ENCODE data around the gene ZNF155. TPM values are rescaled to one million over a fixed set of nuclear protein-coding genes. Genes with fewer than 3 reads are reported as not detected.
A peak's percentile ranks its signal among the peaks of the same experiment; 100 is the strongest.

ZNF155 gene
- total RNA-seq, 1 donor from 2014 or later, result 5.8 TPM

DNA sequence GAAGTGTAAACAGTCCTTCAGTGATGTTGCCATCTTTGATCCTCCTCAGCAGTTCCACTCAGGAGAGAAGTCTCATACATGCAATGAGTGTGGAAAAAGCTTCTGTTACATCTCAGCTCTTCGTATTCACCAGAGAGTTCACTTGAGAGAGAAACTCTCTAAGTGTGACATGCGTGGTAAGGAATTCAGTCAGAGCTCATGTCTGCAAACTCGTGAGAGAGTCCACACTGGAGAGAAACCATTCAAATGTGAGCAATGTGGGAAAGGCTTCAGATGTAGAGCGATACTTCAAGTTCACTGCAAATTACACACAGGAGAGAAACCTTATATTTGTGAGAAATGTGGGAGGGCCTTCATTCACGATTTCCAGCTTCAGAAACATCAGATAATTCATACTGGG, 26.5 kb downstream of the ZNF155 start:
- H3K27me3 ChIP-seq (ENCODE audit: control insufficient read depth, insufficient read depth, low read length), result no peaks in the 10 kb centered on the region
- TF ChIP-seq, protein P1, sequence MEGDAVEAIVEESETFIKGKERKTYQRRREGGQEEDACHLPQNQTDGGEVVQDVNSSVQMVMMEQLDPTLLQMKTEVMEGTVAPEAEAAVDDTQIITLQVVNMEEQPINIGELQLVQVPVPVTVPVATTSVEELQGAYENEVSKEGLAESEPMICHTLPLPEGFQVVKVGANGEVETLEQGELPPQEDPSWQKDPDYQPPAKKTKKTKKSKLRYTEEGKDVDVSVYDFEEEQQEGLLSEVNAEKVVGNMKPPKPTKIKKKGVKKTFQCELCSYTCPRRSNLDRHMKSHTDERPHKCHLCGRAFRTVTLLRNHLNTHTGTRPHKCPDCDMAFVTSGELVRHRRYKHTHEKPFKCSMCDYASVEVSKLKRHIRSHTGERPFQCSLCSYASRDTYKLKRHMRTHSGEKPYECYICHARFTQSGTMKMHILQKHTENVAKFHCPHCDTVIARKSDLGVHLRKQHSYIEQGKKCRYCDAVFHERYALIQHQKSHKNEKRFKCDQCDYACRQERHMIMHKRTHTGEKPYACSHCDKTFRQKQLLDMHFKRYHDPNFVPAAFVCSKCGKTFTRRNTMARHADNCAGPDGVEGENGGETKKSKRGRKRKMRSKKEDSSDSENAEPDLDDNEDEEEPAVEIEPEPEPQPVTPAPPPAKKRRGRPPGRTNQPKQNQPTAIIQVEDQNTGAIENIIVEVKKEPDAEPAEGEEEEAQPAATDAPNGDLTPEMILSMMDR (IDR thresholded peaks at IDR 0.05; ENCODE audit: insufficient read depth, low read length, poor library complexity, severe bottlenecking), result no peak
- DNase-seq (ENCODE audit: low read depth), result no peak
- no peak overlapping the region for H3K4me3 ChIP-seq (ENCODE audit: low read depth, low read length)
- H3K36me3 ChIP-seq (ENCODE audit: control insufficient read depth, insufficient read depth, low read length), result peaks cover 8% of the 10 kb centered on the region

DNA sequence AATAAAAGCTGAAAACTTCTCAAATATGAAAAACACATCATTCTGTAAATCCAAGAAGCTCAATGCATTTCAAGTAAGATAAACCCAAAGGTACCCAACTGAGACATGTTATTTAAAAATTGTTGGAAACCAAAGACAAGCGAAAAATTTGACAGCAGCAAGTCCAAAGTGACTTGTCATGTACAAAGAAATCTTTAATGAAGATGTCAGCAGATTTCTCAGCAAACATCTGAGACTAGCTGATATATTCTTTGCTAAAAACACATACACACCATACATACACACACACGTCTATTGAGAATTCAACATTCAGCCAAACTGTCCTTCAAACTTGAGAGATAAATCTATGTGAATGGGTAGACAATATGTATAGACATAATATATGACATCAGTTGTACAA, 35.5 kb downstream of the ZNF155 start:
- TF ChIP-seq, protein P1 (IDR thresholded peaks at IDR 0.05; ENCODE audit: insufficient read depth, low read length, poor library complexity, severe bottlenecking), result no peak
- DNase-seq (ENCODE audit: low read depth), result no peak
- Histone ChIP-seq H3K36me3 (ENCODE audit: control insufficient read depth, insufficient read depth, low read length) (no peaks in the 10 kb centered on the region), H3K4me3 (ENCODE audit: low read depth, low read length) (no peak overlapping the region), H3K27me3 (ENCODE audit: control insufficient read depth, insufficient read depth, low read length) (no peaks in the 10 kb centered on the region)

DNA sequence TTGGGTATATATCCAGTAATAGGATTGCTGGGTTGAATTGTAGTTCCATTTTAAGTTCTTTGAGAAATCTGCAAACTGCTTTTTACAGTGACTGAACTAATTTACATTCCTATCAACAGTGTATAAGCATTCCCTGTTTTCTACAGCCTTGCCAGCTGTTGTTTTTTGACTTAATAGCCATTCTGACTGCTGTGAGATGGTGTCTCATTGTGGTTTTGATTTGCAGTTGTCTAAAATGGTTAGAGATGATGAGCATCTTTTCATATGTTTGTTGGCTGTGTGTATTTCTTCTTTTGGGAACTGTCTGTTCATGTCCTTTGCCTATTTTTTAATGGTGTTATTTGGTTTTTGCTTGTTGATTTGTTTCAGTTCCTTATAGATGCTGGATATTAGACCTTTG, 37.2 kb downstream of the ZNF155 start:
- Histone ChIP-seq H3K27me3 (ENCODE audit: control insufficient read depth, insufficient read depth, low read length) (no peaks in the 10 kb centered on the region), H3K4me3 (ENCODE audit: low read depth, low read length) (no peak overlapping the region), H3K36me3 (ENCODE audit: control insufficient read depth, insufficient read depth, low read length) (no peaks in the 10 kb centered on the region)
- DNase-seq (ENCODE audit: low read depth), result no peak
- TF ChIP-seq, protein P1 (IDR thresholded peaks at IDR 0.05; ENCODE audit: insufficient read depth, low read length, poor library complexity, severe bottlenecking), result no peak

DNA sequence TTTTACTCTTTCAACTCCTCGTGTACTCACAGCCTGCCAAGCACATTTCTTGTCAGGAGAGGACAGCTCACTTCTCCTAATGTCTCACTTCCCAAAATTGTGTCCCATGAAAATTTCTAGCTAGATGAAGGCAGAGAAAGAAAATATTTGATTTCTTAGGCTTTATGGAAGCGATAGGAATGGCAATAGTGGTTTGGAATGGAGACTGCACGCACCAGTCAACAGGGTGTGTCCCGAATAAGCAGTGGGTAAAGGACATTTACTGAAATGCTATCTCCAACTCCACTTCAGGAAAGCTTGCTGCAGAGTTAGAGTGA, 40.9 kb downstream of the ZNF155 start:
- DNase-seq (ENCODE audit: low read depth), result no peak
- Histone ChIP-seq H3K4me3 (ENCODE audit: low read depth, low read length) (peak overlapping the region; percentile 97), H3K27me3 (ENCODE audit: control insufficient read depth, insufficient read depth, low read length) (no peaks in the 10 kb centered on the region), H3K36me3 (ENCODE audit: control insufficient read depth, insufficient read depth, low read length) (no peaks in the 10 kb centered on the region)
- TF ChIP-seq, protein P1 (IDR thresholded peaks at IDR 0.05; ENCODE audit: insufficient read depth, low read length, poor library complexity, severe bottlenecking), result no peak

DNA sequence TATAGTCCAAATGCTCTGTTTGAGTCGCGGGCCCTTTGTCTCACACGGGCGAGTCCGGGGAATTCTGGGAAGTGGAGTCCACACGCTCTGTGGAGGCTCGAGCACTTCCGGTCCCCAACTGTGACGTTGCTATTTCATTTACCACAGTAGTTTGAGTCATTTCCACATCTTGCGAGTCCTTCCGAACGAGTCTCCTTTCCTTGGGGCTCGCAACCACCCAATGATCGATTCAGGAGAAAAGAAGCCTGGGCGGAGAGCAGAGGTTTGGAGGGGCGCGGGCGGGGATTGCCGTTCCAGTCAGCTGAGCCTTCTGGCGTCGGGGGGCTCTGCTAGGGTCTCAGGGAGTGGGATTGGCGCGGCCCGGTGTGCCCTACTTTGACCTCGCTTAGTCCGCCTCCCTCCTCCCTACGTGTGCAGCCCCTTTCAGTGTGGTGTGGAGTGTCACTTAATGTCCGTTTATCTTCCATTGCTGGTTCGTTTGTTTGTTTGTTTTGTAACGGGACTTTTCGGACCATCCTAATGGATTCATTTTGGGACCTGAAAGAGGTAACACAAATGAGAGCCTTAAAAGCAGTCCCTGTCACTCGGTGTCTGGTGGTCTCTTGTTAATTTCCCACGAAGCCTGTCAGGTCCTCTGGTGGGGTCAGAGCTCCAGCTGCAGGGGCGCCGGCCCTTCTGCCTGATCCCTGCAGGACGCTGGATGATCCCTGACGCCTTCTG, 41.4 kb downstream of the ZNF155 start, which contains the start of gene ZNF222:
ZNF222 (plus strand) TSS at position 163 of the 720 bp plus-strand sequence; CDS start at position 221, 58 bp downstream.
- TF ChIP-seq, protein P1 (IDR thresholded peaks at IDR 0.05; ENCODE audit: insufficient read depth, low read length, poor library complexity, severe bottlenecking), result no peak
- Histone ChIP-seq H3K36me3 (ENCODE audit: control insufficient read depth, insufficient read depth, low read length) (no peaks in the 10 kb centered on the region), H3K27me3 (ENCODE audit: control insufficient read depth, insufficient read depth, low read length) (no peaks in the 10 kb centered on the region), H3K4me3 (ENCODE audit: low read depth, low read length) (peak within 1 kb of the TSS; percentile 97)
- peak; percentile 78 for DNase-seq (ENCODE audit: low read depth)

DNA sequence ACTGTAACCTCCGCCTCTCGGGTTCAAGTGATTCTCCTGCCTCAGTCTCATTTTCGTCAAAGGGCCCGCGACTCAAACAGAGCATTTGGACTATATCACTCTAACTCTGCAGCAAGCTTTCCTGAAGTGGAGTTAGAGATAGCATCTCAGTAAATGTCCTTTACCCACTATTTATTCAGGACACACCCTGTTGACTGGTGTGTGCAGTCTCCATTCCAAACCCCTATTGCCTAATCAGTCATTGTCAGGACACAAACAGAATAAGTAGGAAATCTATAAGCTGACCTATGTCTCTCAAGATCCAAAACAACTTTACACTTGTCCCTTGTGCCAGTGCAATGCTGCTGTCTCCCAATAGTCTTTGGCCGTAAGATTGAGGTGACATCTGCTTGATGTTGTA, 42.6 kb downstream of the ZNF155 start:
- DNase-seq (ENCODE audit: low read depth), result no peak
- H3K4me3 ChIP-seq (ENCODE audit: low read depth, low read length), result no peak overlapping the region
- TF ChIP-seq, protein P1 (IDR thresholded peaks at IDR 0.05; ENCODE audit: insufficient read depth, low read length, poor library complexity, severe bottlenecking), result no peak
- no peaks in the 10 kb centered on the region for H3K27me3 ChIP-seq (ENCODE audit: control insufficient read depth, insufficient read depth, low read length)
- no peaks in the 10 kb centered on the region for H3K36me3 ChIP-seq (ENCODE audit: control insufficient read depth, insufficient read depth, low read length)

Data from kidney epithelial cell (primary cell).